ENCODE measurements around the gene MAPK10.

Gene MAPK10

DNA sequence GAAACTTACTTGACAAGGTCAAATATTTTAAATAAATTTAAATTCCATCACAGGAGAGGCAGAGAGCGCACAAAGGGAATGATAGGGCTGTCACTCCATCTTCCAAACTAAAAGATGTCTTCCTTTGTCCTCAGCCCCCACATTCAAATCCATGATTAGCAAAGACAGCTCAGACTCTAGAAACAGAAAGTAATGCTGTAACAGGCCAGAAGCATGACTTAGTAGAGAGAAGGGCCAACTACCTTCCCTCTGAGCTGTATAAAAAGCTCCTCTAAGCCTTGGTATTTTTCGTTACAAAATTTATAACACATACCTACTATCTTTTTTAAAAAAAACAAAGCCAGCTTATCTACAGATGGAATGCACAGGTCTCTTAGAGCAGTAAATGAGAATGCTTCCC lies 207.4 kb downstream of the MAPK10 start:
- TF ChIP-seq, protein P1, sequence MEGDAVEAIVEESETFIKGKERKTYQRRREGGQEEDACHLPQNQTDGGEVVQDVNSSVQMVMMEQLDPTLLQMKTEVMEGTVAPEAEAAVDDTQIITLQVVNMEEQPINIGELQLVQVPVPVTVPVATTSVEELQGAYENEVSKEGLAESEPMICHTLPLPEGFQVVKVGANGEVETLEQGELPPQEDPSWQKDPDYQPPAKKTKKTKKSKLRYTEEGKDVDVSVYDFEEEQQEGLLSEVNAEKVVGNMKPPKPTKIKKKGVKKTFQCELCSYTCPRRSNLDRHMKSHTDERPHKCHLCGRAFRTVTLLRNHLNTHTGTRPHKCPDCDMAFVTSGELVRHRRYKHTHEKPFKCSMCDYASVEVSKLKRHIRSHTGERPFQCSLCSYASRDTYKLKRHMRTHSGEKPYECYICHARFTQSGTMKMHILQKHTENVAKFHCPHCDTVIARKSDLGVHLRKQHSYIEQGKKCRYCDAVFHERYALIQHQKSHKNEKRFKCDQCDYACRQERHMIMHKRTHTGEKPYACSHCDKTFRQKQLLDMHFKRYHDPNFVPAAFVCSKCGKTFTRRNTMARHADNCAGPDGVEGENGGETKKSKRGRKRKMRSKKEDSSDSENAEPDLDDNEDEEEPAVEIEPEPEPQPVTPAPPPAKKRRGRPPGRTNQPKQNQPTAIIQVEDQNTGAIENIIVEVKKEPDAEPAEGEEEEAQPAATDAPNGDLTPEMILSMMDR (conservative IDR thresholded peaks at IDR 0.05; ENCODE audit: control insufficient read depth, insufficient read depth, low read depth, low read length) = no peak
- no peak for DNase-seq (ENCODE audit: low read depth)

DNA sequence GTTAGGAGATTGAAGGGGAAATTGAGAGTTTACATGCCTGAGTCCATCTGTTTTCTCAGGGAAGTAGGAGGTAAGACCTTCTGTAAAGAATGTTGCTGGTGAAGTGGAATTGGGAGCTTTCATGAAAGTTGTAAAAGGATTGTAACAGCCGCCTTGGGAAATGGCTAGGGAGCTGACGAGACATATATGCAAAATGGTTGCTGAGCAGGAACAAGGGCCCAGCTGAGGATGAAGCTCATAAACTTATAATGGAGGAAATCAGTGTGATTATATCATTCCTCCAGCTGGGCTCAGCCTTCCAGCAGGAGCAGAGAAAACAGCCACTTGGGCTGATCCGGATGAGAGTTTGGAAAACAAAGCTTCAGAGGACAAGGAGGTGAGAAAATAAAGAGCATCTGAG lies 208.7 kb downstream of the MAPK10 start:
- H3K4me3 ChIP-seq (ENCODE audit: control insufficient read depth, low read depth, low read length) = no peak overlapping the region
- TF ChIP-seq, protein P1 (conservative IDR thresholded peaks at IDR 0.05; ENCODE audit: control insufficient read depth, insufficient read depth, low read depth, low read length) = no peak
- DNase-seq (ENCODE audit: low read depth) = no peak

More for the DNA sequence above, 207.4 kb downstream of the MAPK10 start:
- no peak overlapping the region for H3K4me3 ChIP-seq (ENCODE audit: control insufficient read depth, low read depth, low read length)

DNA sequence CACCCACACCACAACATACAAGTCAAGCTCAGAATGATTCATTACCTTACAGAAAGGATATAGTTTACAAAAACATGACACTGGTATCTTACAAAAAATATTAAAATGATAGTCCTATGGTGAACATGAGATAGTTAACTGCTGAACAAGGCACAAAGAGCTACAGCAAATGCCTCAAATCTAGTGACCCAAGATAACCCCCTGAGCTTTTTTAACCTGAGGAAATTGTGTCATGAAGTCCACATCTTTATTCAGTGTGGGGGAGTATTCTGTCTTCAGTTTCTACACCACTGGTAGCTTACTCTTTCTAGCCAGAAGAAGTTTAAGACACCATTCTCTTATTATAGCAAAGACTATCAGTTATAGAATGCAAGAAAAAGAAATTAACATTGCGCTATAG lies 218.7 kb downstream of the MAPK10 start:
- H3K4me3 ChIP-seq (ENCODE audit: control insufficient read depth, low read depth, low read length) = no peak overlapping the region
- TF ChIP-seq, protein P1 (conservative IDR thresholded peaks at IDR 0.05; ENCODE audit: control insufficient read depth, insufficient read depth, low read depth, low read length) = no peak
- no peak for DNase-seq (ENCODE audit: low read depth)

DNA sequence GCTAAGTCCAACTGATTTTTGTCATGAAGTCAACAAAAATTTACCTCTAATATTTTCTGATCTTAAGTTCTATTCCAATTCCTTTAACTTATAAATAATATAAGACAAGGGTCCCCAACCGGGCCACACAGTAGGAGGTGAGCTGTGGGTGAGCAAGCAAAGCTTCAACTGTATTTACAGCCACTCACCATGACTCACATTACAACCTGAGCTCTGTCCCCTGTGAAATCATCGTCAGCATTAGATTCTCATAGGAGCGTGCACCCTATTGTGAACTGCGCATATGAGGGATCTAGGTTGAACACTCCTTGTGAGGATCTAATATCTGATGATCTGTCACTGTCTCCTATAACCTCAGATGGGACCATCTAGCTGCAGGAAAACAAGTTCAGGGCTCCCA lies 227.4 kb downstream of the MAPK10 start:
- H3K4me3 ChIP-seq (ENCODE audit: control insufficient read depth, low read depth, low read length) = no peak overlapping the region
- no peak for DNase-seq (ENCODE audit: low read depth)
- TF ChIP-seq, protein P1 (conservative IDR thresholded peaks at IDR 0.05; ENCODE audit: control insufficient read depth, insufficient read depth, low read depth, low read length) = no peak

DNA sequence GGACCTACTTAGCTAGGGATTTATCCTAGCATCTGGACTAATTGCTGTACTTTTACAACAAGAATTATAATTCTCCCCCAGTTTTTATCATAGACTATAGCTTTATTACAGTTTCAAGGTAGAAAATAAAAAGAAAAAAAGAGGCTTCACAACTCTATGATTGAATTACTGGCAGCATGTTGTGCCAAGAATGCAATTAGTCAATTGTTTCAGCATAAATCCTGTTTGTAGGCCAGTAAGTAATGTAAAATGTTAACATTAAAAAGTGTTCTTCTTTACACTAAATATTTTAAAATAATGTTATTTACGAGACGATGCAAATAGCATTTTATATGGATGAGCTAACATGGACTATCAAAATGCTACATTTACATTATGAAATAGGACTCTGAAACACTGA lies 228.4 kb downstream of the MAPK10 start:
- TF ChIP-seq, protein P1 (conservative IDR thresholded peaks at IDR 0.05; ENCODE audit: control insufficient read depth, insufficient read depth, low read depth, low read length) = no peak
- H3K4me3 ChIP-seq (ENCODE audit: control insufficient read depth, low read depth, low read length) = no peak overlapping the region

DNA sequence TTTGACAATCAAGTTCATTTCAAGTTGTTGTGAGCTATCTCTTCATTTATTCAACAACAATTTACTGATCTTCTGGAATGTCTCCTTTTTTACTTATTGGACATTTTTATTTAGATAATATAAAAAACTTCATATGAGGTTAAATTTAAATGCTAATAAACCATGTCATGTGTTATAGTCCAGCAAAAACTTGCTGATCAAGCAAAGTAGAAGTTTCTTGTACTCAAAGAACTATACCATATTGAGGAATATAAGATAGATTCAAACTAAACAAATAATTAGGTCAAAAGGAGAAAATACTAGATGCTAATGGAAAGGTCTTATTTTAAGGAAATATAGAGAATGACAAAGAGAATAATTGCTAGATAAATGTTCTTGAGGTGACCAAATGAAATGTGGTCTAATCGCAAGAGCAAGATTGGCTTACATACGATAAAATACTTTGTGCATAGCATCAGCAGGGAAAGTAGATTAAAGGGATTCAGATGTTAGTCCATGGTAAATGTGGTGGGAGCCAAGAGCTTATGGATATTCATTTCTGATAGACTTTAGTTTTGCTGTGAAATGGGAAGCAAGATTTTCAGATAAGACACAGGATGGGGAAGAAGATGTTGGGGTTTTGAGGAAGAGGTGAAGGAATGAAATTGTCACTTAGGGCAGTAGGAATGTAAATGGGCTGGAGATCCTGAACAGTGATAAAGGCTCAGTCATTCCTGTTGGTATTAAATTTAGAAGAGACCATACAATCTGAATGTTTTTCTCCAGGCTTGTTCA lies 229.5 kb downstream of the MAPK10 start:
- TF ChIP-seq, protein P1 (conservative IDR thresholded peaks at IDR 0.05; ENCODE audit: control insufficient read depth, insufficient read depth, low read depth, low read length) = no peak
- DNase-seq (ENCODE audit: low read depth) = no peak
- no peak overlapping the region for H3K4me3 ChIP-seq (ENCODE audit: control insufficient read depth, low read depth, low read length)

More for the DNA sequence above, 228.4 kb downstream of the MAPK10 start:
- no peak for DNase-seq (ENCODE audit: low read depth)
